ENCODE results near the gene CRYBA2. TPM values are rescaled to one million over a fixed set of nuclear protein-coding genes. Genes with fewer than 3 reads are reported as not detected.

CRYBA2 gene
- total and polyA plus RNA-seq, 2 of the 8 experiments (the other 6 are each of a cell fraction or from before 2014, with no cell fraction given) = not detected

- Histone ChIP-seq H3K9ac (replicated peaks in 1 of 4; ENCODE audit: extremely low read depth in 1 of 4, low read depth in 3 of 4, low read length in 3 of 4) (no peak overlapping the region), H2BK15ac (ENCODE audit: low read length) (peak overlapping the region; percentile 97; the same call in 1 of the 2 replicates), H3K56ac (replicated peaks; ENCODE audit: insufficient read length, low read depth, low read length) (no peak overlapping the region), H3K14ac (ENCODE audit: insufficient read length) (no peak overlapping the region), H2BK120ac (replicated peaks; ENCODE audit: low read depth, low read length) (no peak overlapping the region), H4K91ac (replicated peaks; ENCODE audit: insufficient read length, low read length) (no peak overlapping the region), H2AK5ac (ENCODE audit: low read depth, low read length) (no peak overlapping the region), H4K20me1 (replicated peaks in 1 of 2; ENCODE audit: control insufficient read depth in 1 of 2, insufficient read depth in 2 of 2, low read length in 2 of 2) (peaks cover 15 to 32% of the 10 kb centered on the region in 2 experiments), H3K4me2 (ENCODE audit: insufficient read depth in 1 of 2, low read depth in 2 of 2, low read length in 2 of 2) (peak overlapping the region; percentile 11 to 48), H3K27ac (ENCODE audit: low read depth, low read length) (no peak overlapping the region), H3K23me2 (ENCODE audit: low read depth, low read length) (peaks cover 6% of the 10 kb centered on the region; the same call in 1 of the 2 replicates), H4K8ac (ENCODE audit: extremely low read depth, insufficient read depth, low read length) (peak overlapping the region; percentile 69; the same call in 1 of the 2 replicates), H3K23ac (ENCODE audit: insufficient read length) (no peak overlapping the region), H3K18ac (ENCODE audit: extremely low read depth, low read length) (peak overlapping the region; percentile 60), H3K4ac (replicated peaks; ENCODE audit: insufficient read length, low read depth, low read length) (no peak overlapping the region), H3K79me2 (ENCODE audit: control insufficient read depth in 1 of 2, insufficient read depth in 2 of 2, low read length in 2 of 2) (no peaks in the 10 kb centered on the region), H2AFZ (ENCODE audit: low read length) (no peak overlapping the region), H3K4me3 (ENCODE audit: extremely low read depth in 1 of 4, insufficient read depth in 2 of 4, low read depth in 3 of 4, low read length in 4 of 4) (peak overlapping the region in 3 of 4 experiments; percentile 3 to 49 (median 7); a peak in 6 of 8 replicates), H3K36me3 (ENCODE audit: control insufficient read depth in 2 of 4, insufficient read depth in 4 of 4, low read length in 3 of 4) (peaks cover 0 to 7% (median 0%) of the 10 kb centered on the region in 4 experiments; a peak in 1 of 8 replicates), H3K27me3 (replicated peaks in 1 of 4; ENCODE audit: control insufficient read depth in 3 of 4, extremely low read depth in 1 of 4, insufficient read depth in 3 of 4, low read length in 3 of 4) (peaks cover 71 to 94% (median 89%) of the 10 kb centered on the region in 4 experiments), H3K4me1 (replicated peaks in 1 of 4; ENCODE audit: control insufficient read depth in 3 of 4, insufficient read depth in 4 of 4, low read length in 3 of 4) (peaks cover 0 to 25% (median 19%) of the 10 kb centered on the region in 4 experiments; a peak in 6 of 7 replicates), H2BK20ac (ENCODE audit: low read length) (0 out of 2 replicates have a peak overlapping the region, but pooled peaks have one; percentile 86), H3K79me1 (ENCODE audit: low read depth, low read length) (no peaks in the 10 kb centered on the region), H3K9me3 (ENCODE audit: insufficient read depth in 2 of 2, low read depth in 1 of 2, low read length in 1 of 2) (no peaks in the 10 kb centered on the region), H2BK12ac (ENCODE audit: low read depth, low read length) (peak overlapping the region; percentile 99), H2BK5ac (ENCODE audit: low read depth, low read length) (no peak overlapping the region), H4K5ac (ENCODE audit: insufficient read length, low read depth, low read length) (no peak overlapping the region)
- CTCF ChIA-PET (ENCODE audit: partially characterized antibody) = interaction anchor here (0.5 to 13.0 kb wide), 29 partner anchors 14 to 1555 kb away, joined by 3 to 284 read pairs (median 8); partner anchors contain the start of genes CRYBA2 and WNT10A
- DNase-seq (ENCODE audit: low read depth in 1 of 2, low spot score in 2 of 2) = peak in 1 of 2 experiments; percentile 70
- POLR2A ChIA-PET (ENCODE audit: partially characterized antibody) = interaction anchor here (0.8 to 3.1 kb wide), 6 partner anchors 9 to 157 kb away, joined by 3 to 9 read pairs (median 6); partner anchors contain the start of genes CDK5R2 and CRYBA2
- 1% methylated on average over 42 of the region's 69 CpGs; no CpG with 5 or more reads in 1 of the 2 experiments for WGBS, 2 experiments (ENCODE audit: extremely low coverage in 1 of 2, insufficient coverage in 1 of 2, insufficient read length in 1 of 2, insufficient replicate concordance in 2 of 2, low coverage in 1 of 2, low lambda C conversion rate in 2 of 2, missing lambda C conversion rate in 1 of 2)
- no peak for FAIRE-seq
- no peak for TF ChIP-seq ATF2 (IDR thresholded peaks at IDR 0.05; ENCODE audit: low read length)
- TF ChIP-seq E2F6 (IDR thresholded peaks at IDR 0.05) = no peak; the same call in 1 of the 2 replicates
- TF ChIP-seq SUZ12 (IDR thresholded peaks at IDR 0.05; ENCODE audit: low read length) = peak; percentile 88
- 0 out of 2 replicates have a peak, but pooled peaks have one; percentile 97 for TF ChIP-seq CBX8 (IDR thresholded peaks at IDR 0.05; ENCODE audit: borderline replicate concordance, low read depth, low read length)
- no peak for TF ChIP-seq TBP (IDR thresholded peaks at IDR 0.05; ENCODE audit: low read depth, low read length)
- no peak for TF ChIP-seq RFX5 (IDR thresholded peaks at IDR 0.05; ENCODE audit: borderline replicate concordance, low read depth, low read length)
- no peak for TF ChIP-seq POLR2A (IDR thresholded peaks at IDR 0.05; ENCODE audit: control extremely low read depth in 1 of 2, low read depth in 2 of 2, low read length in 2 of 2)
- TF ChIP-seq YY1 (IDR thresholded peaks at IDR 0.05; ENCODE audit: low read depth, low read length) = no peak
- no peak for TF ChIP-seq BRCA1 (IDR thresholded peaks at IDR 0.05; ENCODE audit: low read depth, low read length)
- no peak for TF ChIP-seq CEBPB (IDR thresholded peaks at IDR 0.05; ENCODE audit: low read depth, low read length)
Measured at GRCh38 chr2:218981881-218982585, 11.2 kb downstream of the CRYBA2 start.
